NCI-H146 (cell line): ENCODE data around the gene LRRC8C.

ENCODE experiments used
- DNase-seq: peaks from one replicate; lab custom pipeline; 2025; lab: John Stamatoyannopoulos, UW

LRRC8C gene

GRCh38 chr1:89733748-89734147, 100.8 kb downstream of the LRRC8C start:
- DNase-seq, result no peak

DNA sequence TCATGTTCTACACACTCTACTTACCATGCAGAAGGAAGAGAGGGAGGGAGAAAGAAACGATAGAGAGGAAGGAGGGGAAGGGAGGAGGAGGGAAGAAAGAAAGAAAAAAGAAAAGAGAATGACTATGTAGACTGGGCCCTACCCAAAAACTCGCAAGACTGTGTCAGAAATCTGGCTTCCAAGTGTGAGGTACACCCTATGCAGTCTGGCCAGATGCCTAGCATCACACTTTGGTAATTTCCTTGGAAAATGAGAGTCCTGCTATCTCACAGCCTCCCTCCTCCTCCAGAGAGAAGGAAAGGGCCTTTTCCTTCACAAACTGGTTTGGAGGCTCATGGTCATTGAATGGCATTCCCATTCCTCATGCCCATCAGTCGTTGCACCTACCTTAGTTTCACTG, 101.5 kb downstream of the LRRC8C start:
- DNase-seq, result no peak

GRCh38 chr1:89735479-89735878, 102.6 kb downstream of the LRRC8C start:
- no peak for DNase-seq

DNA sequence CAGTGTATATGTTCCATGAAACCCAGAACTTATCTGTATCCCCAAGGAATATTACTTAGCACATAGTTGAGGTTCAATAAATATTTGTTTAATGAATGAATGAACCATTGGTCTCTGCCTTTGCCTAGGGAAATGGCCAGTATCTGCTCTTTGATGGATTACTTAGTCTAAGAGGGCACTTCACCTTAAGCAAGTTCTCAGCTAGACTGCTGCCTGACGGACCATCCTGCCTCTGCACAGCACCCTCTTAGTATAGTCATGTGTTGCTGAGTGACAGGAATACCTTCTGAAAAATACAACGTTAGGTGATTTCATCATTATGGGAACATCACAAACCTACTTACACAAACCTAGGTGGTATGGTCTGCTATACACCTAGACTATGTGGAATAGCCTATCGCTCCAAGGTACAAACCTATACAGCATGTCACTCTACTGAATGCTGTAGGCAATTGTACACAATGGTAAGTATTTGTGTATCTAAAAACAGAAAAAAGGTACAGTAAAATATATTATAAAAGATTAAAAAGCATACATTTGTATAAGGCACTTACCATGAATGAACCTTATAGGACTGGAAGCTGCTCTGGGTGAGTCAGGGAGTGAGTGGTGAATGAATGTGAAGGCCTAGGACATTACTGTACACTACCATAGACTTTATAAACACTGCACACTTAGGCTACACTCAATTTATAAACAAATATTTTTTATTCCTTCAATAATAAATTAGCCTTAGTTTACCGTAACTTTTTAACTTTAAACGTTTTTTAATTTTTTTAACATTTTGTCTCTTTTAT, 104.2 kb downstream of the LRRC8C start:
- no peak for DNase-seq

DNA sequence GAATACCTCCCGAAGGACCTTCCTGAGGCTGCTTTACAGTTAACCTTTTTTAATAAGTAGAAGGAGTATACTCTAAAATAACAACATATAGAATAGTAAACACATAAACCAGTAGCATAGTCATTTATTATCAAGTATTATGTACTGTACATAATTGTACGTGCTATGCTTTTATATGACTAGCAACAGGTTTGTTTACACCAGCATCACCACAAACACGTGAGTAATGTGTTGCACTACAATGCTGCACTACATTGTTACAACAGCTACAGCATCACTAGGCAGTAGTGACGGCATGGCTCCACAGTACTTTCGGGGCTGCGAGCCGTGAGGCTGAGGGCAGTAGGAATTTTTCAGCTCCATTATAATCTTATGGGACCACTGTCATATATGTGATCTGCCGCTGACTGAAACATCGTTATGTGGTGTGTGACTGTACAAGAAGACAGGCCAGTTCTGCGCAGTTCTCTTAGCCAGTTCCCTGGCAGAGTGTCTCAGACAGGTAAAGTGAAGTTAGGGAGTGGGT, 105.1 kb downstream of the LRRC8C start:
- DNase-seq, result no peak

- no peak for DNase-seq
Observed at GRCh38 chr1:89739013-89739843, 106.3 kb downstream of the LRRC8C start.

- DNase-seq, result no peak
Observed at GRCh38 chr1:89739844-89740216, 106.9 kb downstream of the LRRC8C start.

DNA sequence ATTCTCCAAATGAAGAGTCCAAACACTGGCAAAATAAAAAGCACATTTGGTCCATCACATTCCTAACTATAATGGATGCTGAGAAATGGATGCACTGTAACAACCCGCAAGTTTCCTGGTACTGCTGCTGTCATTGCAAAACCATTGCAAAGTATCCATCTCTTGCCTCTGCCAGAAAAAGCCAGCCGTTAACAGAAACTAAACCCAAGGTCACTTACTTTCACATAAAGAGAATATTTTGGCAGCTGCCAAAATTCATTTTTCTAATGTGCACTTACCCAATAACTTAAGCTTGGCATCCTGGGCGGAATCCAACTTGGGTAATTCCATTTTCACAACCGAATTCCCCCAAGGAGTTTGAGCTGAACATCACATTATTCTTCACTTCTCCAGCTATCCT, 110.9 kb downstream of the LRRC8C start:
- no peak for DNase-seq

DNA sequence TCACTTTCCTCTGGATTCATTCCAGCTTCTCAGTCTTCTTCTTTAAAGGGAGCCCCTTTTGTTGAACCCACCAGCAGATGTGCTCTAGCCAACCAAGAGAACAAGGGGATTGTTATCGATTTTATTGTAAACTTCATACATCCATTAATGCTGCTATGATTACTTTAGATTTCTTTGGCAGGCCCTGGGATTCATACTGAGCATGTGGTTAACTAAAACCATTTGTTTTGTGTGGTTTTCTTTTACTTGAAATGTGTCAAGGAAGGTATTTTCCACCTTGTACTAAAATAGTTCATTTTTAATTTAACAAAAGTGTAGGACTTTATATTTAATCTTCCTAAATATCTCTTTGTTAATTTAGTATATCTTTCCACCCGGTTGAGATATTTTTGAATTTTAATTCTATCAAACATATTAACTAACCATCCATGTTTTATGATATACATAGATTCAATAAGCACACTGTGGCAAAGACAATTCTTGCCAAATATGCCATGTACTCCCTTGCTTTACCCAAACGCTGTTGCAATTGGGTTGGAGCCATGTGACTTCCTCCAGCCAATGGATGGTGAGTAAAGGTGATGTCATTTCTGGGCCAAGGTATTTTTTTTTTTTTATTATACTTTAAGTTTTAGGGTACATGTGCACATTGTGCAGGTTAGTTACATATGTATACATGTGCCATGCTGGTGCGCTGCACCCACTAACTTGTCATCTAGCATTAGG, 113.7 kb downstream of the LRRC8C start:
- no peak for DNase-seq

DNA sequence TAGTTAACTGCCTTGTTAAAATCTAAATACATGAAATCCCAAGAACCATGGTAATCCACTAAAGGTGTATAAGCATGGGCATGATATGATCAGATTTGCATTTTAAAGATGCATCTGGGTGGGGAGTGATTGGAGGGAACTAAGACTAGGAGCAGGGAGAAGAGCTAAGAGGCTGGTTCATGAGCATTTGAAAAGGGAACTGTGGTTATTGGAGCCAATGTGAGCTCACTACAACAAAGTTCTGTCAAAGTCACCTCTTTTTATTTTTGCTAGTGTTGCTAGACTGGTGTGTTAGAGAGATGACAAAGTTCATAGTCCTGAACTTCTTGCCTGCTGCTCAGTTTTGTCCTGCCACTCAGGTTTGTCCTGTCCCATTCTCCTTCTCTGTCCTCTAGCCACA, 120.8 kb downstream of the LRRC8C start:
- no peak for DNase-seq

GRCh38 chr1:89754518-89754917, 121.6 kb downstream of the LRRC8C start:
- peak; percentile 27 for DNase-seq

DNA sequence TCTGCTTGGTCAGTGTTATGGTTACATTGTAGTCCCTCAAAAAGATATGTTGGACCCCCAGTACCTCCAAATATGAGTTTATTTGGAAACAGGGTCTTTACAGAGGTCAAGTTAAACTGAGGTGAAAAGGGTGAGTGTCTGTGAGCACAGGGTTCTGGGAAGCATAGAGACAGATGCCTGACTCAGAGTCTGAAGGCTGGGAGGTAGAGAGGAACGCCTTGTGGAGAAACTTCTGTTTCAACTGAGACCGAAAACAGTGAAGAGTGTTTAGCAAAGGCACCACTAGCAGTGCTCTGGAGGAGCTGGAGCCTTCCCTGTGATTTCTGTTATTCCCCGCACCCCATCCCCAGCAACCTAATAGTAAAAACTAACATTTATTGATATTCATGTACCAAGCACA, 122.7 kb downstream of the LRRC8C start:
- no peak for DNase-seq

DNA sequence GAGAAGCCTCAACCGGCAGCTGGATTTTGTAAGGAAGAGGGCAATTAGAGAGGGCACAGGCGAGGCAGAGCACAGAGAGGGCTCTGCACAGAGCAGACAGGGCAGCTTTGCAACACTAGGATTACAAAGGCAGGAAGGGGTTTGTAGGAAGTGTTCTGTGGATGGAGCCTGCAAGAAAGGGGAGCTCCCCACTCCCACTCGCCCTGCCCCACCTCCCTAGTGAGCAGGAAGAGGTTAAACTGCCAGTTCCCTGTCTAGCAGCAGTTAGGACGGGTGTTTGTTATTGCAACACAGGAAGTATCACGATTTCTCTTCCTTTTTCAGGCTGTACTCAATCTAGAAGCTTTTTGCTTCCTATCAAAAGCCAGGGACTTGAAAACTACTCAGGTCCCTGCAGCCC, 124.6 kb downstream of the LRRC8C start:
- DNase-seq, result no peak

DNA sequence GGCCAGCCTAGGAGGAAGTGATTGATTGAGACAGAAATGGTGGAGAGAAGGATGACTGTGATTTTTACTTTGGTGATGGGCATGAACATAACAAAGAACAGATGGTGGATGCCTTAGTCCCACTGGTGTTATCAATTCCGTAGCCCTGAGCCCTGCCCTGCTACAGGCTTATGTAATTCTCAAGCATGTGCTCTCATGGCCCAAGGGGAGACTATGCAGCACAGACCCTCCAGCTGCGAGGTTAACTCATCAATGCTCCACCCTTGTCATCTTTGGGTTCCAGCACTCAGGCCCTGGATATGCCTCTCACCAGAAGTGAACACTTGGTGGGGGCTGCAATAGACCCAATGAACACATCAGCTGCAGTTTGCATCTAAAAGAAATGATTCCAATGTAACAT, 125.2 kb downstream of the LRRC8C start:
- no peak for DNase-seq

GRCh38 chr1:89759036-89759435, 126.1 kb downstream of the LRRC8C start:
- DNase-seq, result no peak

- DNase-seq, result no peak
Observed at GRCh38 chr1:89760496-89760895, 127.6 kb downstream of the LRRC8C start.

DNA sequence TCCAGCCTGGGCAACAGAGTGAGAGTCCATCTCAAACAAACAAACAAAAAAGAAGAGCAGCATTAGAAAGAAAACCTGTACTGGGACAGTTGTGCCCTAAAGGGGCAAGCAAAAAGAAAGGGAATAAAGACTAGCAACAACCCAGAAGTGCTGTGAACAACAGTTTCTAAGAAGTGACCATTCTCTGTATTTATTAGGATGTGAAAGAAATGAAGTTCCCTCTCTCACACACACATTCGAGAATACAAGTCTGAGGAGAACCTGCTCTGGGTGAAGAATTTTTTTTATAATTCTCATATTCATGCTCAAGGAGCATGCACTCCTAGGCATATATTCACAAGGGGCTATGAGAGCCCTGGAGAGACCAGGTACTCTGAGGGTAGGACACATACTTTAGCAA, 128.4 kb downstream of the LRRC8C start:
- DNase-seq, result no peak

DNA sequence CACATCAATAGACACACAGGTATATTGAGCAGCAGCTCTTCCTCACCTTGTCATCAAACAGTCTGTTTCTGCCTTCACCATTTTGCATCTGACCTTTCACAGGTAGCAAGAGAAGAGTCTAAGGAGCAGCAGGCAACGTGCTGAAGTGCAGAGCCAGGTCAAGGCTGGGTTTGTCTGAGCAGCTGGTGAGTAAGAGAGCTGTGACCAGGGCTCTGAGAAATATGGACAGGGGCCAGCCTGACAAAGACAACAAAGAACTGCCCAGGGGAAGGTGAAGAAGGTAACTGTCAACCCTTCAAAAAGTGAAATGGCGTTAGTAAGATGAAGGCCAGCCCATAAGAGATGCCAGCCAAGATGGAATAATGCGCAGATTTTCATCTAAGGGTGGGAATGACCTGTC, 129.0 kb downstream of the LRRC8C start:
- no peak for DNase-seq

- DNase-seq, result peak; percentile 81
Observed at GRCh38 chr1:89762386-89762778, 129.5 kb downstream of the LRRC8C start.

DNA sequence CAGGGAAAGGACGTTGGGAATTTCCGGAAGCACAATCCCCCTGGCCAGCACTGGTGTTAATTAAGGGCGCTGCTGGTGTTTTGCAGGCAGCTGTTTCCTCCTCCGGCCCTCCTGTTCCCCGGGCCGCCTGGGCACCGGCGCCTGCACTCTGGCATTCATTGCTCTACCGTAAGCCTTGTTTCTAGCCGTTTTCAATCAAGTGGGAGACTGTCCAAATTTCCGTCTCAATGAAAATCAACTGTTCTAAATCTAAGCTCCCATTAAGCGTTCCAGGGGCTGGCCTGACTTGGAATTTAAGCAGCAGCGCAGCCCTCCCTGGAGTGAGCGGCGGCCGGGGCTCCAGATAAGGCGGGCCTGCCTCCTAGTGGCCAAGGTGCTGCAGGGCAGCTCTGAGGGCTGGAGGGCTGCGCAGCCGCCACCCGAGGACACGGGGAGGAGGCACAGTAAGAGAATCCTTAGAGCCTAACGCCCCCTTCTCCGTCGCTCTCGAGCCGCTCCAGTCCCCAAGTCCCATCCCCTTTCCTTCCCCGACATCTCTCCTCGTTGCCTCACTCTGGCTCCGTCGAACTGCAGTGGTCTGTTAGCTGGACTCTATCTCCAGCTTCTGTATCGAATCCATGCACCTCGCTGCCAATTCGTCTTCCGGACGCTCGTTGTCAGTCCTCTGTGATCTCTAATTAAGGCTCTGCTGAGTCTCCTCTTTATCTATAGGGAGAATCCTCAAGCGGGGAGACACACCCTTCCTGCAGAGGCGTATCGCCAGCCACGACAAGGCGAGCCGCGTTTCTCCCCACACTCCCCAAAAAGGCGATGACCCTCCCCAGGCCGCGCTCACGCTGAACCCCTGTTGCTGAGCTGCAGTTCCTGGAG, 130.1 kb downstream of the LRRC8C start:
- DNase-seq, result peak; percentile 82

GRCh38 chr1:89763649-89763986, 130.7 kb downstream of the LRRC8C start:
- DNase-seq, result no peak

DNA sequence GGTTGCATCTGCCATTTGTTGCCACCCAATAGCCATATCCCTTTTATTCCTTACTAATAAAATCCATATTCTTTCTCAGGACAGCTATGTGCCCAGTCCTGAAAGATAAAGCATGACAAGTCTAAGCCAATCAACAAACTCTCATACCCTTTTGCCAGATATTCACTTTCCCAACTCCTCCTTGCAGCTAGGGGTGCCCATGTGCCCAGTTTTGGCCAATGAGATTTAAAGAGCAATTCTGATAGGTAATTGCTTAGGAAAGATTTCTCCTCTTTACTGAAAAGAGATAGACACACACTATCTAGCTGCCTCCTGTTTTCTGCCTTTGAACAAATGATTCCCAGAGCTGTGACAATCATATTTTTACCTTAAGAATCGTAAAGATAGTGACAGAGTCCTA, 132.9 kb downstream of the LRRC8C start:
- no peak for DNase-seq
